Activated CD4-positive, alpha-beta T cell treated with anti-CD3 and anti-CD28 coated beads, Interleukin-2, amount 50 U/mL, for 1 hour (primary cell): Measurements from ENCODE around the gene NAA80.
"Not testable (repeated sequence)": the region's sequence is repeated elsewhere in the genome, so short reads cannot be mapped to it uniquely, and the experiment has no call there.

Experiments used
- DNase-seq: peaks from one replicate; pipeline ENCODE4 v3.0.0-alpha.2; 2020

Gene NAA80

GRCh38 chr3:50268703-50269451, 30.3 kb downstream of the NAA80 start, which contains the start of gene SEMA3B:
Gene SEMA3B (plus strand): TSS chr3:50269147. CDS start chr3:50269241, 94 bp downstream.
- DNase-seq = no peak

GRCh38 chr3:50268276-50268675, 30.9 kb downstream of the NAA80 start:
- DNase-seq = no peak

- DNase-seq = no peak
Observed at GRCh38 chr3:50267280-50267913, 31.8 kb downstream of the NAA80 start.

GRCh38 chr3:50266836-50267235, 32.4 kb downstream of the NAA80 start:
- no peak for DNase-seq

- no peak for DNase-seq
Observed at GRCh38 chr3:50266017-50266416, 33.2 kb downstream of the NAA80 start.

- DNase-seq = no peak
Observed at GRCh38 chr3:50265571-50265970, 33.6 kb downstream of the NAA80 start.

GRCh38 chr3:50264964-50265485, 34.2 kb downstream of the NAA80 start:
- DNase-seq = no peak

- no peak for DNase-seq
Observed at GRCh38 chr3:50264383-50264963, 34.7 kb downstream of the NAA80 start.

- DNase-seq = no peak
Observed at GRCh38 chr3:50263478-50264382, 35.5 kb downstream of the NAA80 start.

DNA sequence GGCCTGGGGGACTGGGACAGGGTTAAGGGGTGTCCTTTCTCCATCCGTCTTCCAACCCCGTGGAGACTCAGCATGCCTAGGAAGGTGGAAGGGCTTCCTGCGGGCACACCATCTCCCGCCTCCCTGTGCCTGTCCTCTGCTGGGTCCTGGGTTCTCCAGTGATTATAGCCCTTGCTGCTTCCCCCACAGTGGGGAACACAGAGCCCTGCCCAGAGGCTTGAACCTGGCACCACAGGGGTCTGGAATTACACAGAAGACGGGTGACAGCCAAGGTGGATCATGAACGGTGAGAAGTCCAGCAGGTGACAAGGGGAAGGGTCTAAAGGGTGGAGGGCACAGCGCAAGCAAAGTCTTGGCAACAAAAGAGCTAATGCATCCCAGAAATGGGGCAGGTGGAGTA, 36.4 kb downstream of the NAA80 start:
- no peak for DNase-seq

DNA sequence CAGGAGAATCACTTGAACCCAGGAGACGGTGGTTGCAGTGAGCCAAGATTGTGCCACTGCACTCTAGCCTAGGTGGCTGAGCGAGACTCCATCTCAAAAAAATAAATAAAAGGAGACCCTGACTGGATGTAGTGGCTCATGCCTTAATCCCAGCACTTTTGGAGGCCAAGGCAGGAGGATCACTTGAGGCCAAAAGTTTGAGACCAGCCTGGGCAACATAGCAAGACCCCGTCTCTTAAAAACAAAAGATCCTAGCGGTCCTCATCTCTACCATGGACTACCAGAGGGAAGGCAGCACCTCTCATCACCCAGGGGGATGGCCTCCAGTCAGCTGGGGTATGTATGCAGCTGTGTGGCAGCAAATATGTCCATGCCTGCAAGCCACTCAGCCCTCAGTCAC, 37.0 kb downstream of the NAA80 start:
- not testable (repeated sequence) for DNase-seq

- DNase-seq = no peak
Observed at GRCh38 chr3:50261505-50261904, 37.7 kb downstream of the NAA80 start.

GRCh38 chr3:50260942-50261441, 38.2 kb downstream of the NAA80 start:
- no peak for DNase-seq

DNA sequence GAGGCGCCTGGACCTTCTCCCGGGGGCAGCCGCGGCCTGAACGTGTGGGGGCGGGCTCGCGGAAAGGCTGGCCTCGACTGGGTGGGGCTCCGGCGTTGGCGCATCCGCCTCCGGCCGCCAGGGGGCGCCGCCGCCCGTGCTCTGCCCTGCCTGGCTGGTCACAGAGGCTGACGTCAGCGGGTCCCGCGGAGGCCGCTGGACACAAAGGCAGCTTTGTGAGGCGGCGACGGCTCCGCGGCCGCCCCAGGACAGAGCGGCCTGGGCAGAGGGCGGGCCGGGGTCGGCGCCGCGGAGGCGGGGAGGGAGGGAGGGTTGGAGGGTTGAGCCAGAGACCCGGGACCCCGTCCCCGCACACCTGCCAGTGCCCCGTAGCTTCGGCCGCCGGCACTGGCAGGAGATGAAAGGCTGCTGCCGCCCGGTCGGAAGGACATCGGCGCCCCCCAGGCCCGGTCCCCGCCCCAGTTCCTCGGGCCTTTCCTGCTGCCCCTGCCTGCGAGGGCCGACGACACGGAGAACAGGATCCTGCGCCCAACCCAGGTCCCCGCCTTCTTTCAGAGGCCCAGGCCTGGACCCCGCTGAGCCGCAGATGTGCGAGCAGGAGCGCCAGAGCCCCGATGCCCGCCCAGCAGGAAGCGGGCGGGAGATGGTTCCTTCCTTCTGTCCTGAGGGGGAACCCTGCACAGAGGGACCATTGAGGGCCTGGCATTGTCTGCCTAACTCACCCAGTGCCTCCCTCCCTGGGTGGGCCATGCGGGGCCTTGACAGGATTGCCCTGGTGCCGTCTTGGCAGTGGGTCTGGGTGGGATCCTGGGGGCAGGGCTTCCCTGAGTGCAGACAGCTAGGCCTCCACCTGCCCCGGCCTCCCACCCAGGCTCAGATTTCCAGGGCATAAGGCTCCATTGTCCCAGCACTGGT, 38.9 kb downstream of the NAA80 start:
- DNase-seq = peak; percentile 74

DNA sequence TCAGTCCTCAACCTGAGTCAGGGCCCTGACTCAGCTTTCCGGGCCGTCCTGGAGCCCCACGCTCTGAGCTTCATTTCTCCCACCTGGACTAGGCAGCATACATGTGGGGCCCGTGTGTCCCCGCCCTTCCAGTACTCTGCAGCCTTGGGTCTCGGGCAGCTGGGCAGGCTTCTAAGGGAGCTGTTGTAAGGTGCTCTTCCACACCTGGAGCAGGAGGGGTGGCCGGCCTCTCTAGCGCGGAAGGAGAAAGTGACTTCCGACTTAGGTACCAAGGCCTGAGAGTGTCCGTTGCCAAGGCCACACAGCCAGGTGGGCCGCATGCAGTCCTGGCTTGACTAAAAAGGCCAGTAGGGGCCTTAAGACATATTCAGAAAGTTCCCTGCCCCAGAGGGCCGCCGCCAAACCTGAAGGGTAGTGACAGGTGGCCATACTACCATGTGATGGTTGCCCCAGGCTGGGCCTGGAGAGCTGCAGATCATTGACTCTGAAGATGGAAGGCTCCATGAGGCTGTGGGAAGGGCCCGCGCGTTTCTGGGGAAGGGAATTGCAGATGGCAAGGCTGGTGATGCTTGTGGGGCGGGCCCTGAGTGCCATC, 39.7 kb downstream of the NAA80 start:
- no peak for DNase-seq

- DNase-seq = no peak
Observed at GRCh38 chr3:50258979-50259378, 40.2 kb downstream of the NAA80 start.

DNA sequence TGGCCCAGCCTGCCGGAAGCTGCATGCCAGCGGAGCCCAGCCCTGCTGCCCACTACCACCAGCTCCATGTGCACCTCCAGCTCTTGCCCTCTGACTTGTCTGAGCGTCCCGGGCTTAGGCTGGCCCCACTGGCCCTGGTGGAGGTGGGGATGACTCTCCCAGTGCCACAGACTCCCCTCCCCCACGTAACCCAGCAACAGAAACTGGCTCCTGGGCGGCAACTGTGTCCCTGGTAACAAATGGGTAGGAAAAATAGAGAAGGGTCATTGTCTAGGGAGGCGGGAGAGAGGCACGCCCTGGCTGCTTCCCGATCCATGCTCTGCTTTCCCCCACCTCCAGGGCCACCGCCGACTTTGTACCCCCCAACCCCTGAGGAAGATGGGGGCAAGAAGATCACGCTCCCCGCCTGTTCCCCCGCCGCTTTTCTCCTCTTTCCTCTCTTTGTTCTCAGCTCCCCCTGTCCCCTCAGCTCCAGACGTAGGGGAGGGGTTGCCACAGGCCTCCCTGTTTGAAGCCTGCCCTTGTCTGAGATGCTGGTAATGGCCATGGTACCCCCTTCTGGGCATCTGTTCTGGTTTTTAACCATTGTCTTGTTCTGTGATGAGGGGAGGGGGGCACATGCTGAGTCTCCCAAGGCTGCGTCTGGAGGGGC, 41.0 kb downstream of the NAA80 start:
- DNase-seq = no peak

- no peak for DNase-seq
Observed at GRCh38 chr3:50256978-50257890, 42.0 kb downstream of the NAA80 start.

DNA sequence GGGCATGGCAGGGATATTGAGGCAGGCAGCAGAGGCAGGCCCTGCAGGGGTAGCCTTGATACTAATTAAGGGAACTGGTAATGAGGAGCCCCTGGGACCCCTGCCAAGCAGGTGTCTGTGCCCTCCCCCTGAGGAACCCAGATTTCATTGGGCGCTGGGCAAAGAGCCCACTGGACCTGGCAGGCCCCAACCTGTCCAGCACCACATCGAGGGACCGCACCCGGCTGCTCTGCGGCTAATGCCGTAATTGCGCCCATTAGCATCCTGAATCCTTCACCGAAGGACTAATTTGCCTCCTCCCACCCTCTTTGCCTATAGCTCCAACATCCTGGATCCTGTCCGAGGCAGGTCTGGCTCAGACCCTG, 44.0 kb downstream of the NAA80 start:
- no peak for DNase-seq
